Stimulated activated CD4-positive, alpha-beta T cell treated with anti-CD3 and anti-CD28 coated beads, TNF-alpha, amount 100 ng/mL, for 24 hours (primary cell): ENCODE measurements around the gene CFTR.
"Not testable (repeated sequence)": the region's sequence is repeated elsewhere in the genome, so short reads cannot be mapped to it uniquely, and the experiment has no call there.

ENCODE experiments used
- DNase-seq, 3 experiments: peaks; one replicate each; pipeline ENCODE4 v3.0.0-alpha.2; 2020; ENCODE audit warnings: low read depth in 3 of 3

CFTR gene

DNA sequence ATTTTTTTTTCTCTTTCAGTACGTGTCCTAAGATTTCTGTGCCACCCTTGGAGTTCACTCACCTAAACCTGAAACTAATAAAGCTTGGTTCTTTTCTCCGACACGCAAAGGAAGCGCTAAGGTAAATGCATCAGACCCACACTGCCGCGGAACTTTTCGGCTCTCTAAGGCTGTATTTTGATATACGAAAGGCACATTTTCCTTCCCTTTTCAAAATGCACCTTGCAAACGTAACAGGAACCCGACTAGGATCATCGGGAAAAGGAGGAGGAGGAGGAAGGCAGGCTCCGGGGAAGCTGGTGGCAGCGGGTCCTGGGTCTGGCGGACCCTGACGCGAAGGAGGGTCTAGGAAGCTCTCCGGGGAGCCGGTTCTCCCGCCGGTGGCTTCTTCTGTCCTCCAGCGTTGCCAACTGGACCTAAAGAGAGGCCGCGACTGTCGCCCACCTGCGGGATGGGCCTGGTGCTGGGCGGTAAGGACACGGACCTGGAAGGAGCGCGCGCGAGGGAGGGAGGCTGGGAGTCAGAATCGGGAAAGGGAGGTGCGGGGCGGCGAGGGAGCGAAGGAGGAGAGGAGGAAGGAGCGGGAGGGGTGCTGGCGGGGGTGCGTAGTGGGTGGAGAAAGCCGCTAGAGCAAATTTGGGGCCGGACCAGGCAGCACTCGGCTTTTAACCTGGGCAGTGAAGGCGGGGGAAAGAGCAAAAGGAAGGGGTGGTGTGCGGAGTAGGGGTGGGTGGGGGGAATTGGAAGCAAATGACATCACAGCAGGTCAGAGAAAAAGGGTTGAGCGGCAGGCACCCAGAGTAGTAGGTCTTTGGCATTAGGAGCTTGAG lies at the start of gene CFTR:
TSS of gene CFTR (plus strand) at position 801 of the 830 bp plus-strand sequence. CDS start 70 bp downstream, outside the sequence.
- no peak for DNase-seq

DNA sequence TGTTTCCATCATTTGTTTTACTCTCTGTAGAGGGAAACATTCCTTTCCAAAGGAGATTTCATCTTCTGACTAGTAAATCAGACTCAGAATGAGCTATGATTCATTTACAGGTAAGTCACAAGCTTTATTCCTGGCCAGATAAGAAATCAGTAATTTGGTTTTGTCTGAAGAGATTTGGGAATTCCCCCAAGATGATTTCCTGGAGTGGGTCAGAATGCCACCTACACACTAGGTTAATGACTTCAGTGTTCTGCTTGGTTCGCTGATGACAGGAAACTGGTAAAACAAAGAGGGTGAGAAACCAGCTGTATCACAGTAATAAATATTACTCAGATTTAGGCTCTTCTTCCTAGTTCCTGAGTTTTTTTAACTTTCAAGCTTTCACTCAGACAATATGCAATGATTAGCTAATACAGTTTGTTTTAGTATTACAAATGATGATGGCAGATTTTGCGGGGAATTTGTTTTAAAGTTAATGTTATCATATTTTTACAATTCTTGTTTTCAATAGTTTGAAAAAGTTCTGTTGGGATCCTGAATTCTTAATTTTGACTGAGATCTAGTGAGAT lies 44.3 kb upstream of the CFTR start:
- no peak for DNase-seq

DNA sequence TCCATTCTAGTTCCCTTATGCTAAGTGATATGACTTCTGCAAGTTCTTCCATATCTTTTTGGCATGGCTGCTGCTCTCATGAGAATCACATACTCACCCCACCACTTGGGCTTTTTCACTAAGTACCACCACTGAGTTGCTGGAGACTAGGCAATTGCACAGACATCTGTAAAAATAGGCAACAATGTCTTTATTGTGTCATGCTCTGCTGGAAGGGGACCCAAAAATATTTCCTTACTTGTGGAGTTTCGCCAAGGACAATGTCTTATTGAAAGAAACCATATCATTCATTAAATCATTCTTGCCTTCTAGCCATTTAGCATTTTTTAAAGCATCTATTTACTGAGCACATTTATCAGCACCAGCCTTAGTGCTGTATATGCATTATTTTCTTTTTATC lies 35.2 kb upstream of the CFTR start:
- DNase-seq = no peak

DNA sequence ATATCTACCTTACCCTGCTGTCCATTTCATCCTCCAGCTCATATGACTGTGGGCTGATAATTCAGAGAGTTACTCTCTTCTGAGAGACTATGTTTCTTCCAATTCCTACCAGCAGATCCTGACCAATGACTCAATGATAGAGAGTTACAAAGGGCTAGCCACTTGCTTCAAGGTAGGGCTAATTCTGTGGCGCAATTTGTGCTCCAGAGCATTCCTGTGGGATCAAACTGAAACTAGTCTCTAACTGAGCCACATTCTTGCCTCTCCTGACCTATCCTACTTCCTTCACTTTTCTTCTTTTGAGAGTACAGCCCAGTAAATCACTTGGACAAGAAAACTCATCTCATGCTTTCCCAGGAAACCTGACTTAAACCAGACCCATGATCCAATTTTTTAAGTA lies 34.6 kb upstream of the CFTR start:
- DNase-seq = no peak

DNA sequence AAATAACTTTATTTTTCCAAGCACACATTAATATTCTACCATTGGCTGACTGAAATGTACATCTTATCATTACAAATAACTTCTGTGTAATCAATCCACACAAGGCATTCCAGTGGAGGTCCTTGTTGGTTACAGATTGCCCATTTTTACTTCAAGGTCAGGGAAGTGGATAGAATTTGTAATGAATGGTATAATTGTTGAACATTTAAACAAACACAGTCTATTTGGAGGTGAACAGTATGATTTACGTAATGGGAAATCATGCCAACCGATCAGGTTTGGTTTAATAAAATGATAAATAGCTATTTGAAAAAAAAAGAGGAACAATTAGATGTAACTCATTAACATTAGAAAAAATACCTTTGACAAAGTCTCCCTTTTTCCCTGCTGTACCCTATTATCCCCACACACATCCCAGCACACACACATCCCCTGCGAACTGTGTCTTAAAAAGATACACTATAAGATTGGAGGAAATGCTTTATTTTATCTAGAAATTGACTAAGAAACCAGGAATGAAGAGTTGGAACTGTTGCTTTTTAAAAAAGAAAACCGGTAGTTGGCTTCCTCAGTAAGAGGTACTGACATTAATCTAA lies 33.5 kb upstream of the CFTR start:
- no peak for DNase-seq

DNA sequence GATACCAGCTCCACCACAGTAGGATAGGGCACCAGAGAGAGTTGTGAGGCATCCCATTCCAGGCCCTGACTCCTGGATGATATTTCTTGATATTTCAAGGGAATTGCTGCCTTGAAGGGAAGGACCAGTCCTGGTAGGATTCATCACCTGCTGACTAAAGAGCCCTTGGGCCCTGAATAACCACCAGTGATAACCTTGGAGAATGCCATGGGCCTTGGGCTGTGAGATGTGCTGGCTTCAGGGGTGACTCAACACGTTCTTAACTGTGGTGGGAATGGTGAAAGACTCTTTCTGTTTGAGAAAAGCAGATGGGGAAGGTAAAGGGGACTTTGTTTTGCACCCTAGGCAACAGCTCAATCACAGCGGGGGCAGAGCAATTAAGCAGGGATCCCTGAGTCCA lies 31.2 kb upstream of the CFTR start:
- no peak for DNase-seq

DNA sequence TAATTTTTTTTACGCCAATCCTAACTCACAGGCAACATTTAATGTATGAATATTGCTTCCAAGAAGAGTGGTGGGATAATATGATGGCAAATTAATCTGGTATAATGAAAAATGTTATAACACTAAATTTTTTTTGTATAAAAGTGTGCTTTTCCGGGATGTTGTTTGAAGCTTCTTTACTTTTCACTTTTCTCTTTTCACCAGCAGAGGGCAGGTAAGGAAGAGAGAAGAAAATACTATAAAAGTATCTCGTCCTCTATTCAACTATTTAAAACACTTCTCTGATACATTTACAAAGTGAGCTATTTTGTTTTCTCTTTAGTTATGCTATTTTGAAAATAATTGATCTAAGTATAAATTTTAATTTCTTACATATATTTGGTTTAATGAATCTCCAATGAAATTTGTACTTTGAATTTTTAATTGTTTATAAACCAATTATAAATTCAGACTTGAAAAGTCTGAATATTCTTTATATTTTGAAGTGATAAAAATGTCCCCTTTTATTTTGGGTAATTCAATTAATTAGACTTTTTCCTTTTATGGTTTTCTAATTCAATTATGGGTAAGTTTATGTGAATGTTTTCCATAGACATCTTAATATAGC lies 20.7 kb upstream of the CFTR start:
- no peak for DNase-seq

DNA sequence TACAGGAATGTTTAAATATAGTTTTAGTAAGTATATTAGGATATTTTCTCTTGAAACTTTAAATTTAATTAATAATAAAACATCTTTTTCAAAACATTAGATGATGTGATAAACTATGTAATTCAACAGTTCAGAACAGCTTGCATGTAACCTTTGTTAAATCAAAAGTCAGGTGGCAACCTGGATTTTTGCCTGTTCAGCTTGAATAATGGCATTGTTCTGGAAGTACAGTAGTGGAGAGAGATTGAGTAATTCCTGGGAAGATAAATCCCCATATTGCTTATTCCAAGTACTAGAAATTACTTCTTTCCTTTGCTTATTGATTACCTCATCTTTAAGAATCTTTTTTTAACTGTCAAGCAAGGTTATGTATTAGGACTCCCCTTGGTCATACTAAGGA lies 20.1 kb upstream of the CFTR start:
- no peak for DNase-seq

DNA sequence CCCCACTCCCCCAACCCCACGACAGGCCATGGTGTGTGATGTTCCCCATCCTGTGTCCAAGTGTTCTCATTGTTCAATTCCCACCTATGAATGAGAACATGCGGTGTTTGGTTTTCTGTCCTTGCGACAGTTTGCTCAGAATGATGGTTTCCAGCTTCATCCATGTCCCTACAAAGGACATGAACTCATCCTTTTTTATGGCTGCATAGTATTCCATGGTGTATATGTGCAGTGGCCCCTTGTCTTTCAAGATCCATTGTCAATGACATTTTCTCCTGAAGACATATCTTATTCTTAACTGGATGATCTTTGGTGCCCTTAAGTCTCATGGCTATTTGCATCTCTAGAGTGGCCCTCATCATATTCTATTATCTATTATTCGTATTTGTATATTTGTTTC lies 19.0 kb upstream of the CFTR start:
- DNase-seq = not testable (repeated sequence)

DNA sequence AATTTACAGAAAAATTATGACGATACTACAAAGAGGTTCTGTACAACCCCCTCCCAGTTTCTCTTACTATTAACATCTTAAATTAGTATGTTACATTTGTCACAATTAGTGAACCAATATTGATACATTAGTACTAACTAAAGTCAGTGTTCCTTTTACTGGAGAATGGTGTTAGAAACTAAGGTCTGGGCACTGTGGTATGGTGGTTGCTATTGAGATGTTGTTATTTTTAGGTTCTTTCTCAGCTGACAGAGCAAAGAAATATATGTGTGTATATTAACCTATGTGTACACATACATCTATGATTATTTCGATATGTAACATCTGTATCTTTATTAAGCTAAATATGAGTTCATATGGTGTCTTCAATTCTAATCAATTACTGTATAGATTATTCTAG lies 11.7 kb upstream of the CFTR start:
- no peak for DNase-seq

DNA sequence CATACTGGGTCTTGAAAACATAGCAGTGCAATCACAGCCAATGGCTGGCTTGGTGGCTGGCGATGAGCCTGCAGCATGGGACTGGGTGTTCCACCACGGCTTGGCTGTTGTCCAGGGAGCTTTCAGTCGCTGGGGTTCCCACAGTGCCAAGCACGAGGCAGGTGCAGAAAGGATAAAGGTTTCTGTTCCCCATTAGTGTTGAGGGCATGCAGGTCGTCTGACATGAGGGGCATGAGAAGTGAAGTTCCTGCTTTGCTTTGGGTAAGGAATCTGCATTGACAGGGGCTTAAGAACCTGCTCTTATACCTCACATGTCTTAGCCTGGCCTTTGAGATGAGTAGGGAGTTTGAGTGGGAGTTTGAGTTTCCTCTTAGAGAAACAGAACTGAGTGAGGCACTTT lies 9.0 kb upstream of the CFTR start:
- DNase-seq = no peak

DNA sequence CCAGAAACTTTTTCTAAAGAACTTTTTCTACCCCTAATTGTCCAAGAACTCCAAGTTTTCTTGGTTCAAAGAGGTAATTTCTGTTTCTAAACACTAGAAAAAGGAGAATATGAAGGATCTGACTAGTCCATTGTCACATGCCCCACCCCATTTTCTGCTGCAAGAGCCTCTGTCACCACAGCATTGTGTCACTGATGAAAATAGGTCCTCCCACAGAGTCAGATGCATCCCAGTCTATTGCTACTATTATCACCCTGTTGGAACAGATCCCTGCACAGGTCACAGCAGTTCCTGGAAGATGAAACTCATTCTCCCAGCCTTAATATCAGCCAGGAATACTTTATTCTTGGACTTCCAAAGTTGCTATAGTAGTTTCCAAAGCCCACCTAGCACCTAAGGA lies 7.5 kb upstream of the CFTR start:
- DNase-seq = no peak

DNA sequence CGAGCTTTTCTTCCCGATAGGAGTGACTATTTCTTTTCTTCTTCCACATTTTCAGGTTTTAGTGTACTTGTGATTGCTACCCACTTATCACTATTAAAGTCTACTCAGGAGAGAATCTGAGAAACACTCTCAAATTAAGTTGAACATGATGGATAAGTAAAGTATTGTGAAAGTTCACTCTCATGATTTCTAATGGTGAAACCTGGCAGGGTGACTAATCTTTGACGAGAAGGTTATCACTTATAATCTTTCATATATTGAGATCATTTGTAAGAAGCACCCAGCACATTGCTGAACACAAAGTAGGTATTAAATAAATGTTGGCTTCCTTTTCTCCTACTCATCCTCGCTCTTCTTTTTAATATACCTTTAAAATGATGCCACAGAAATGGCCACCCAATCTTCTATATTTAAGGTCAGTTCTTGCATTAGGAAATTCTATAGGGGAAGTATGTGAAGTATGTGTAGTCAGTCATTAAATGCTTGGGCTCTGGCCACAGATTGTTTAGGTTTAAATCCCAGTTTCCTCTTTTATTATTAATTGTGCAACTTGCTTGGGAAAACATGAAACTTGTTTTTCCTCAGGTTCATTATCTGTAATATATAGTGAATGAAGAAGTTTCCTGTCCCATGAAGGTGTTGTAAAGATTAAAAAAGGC lies 3.1 kb upstream of the CFTR start:
- no peak for DNase-seq

DNA sequence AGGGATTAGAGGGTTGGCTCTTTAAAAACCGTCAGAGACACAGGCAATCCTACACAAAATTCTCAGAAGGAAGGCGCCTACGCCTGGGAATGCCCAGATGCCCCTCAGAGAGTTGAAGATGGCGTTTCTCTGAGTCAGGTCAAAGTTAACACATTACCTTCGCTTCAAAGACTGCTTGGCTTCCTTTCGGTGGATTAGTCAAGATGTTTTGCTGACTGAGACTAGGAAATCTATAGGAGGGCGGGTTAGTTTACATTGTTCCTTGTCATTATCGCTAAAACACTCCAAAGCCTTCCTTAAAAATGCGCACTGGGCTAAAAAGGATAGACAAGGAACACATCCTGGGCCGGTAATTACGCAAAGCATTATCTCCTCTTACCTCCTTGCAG lies 995 bp upstream of the CFTR start:
- DNase-seq = no peak

DNA sequence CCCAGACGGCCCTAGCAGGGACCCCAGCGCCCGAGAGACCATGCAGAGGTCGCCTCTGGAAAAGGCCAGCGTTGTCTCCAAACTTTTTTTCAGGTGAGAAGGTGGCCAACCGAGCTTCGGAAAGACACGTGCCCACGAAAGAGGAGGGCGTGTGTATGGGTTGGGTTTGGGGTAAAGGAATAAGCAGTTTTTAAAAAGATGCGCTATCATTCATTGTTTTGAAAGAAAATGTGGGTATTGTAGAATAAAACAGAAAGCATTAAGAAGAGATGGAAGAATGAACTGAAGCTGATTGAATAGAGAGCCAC lies 184 bp downstream of the CFTR start:
- no peak for DNase-seq

DNA sequence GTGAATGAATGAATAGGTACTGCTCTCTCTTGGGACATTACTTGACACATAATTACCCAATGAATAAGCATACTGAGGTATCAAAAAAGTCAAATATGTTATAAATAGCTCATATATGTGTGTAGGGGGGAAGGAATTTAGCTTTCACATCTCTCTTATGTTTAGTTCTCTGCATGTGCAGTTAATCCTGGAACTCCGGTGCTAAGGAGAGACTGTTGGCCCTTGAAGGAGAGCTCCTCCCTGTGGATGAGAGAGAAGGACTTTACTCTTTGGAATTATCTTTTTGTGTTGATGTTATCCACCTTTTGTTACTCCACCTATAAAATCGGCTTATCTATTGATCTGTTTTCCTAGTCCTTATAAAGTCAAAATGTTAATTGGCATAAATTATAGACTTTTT lies 1.2 kb downstream of the CFTR start:
- no peak for DNase-seq

DNA sequence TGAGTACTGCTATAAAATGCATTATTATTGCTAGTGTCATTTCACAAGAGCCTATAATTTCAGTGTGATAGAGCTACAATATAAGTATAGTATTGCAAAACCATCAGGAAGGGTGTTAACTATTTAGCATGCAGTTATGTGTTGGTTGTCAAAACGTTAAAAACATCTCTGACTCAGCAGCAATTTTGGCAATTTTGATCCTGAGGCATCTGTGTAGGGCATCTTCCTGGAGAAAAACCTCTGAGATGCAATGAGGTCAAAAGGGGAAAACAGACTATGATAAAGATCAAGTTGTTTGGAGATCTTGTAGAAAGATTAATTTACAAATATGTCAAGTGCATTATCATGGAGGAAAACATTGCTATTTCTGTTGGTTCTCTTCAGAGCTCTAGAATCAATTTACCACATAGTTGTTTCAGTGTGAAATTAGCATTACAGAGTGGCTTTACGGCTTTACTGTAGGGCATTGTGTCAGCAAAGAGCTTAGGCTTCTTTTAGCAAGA lies 5.3 kb downstream of the CFTR start:
- no peak for DNase-seq

DNA sequence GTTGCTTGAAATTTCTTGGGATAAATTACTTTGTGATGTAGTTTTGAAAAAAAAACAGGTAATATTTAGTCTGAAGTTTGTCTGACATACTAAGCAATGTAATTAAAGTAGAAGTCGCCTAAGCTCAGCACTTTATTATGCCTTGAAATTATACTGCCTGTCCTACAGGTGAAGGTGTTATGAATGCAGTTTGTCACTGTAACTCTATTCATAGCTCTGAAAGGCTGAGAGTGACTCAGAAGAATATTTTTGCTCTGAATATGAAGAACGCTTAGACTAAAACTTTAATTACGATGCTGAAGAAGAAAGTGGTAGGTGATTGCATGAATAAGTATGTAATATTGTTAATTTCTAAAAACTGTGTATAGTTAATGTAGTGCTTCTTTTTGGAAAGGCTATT lies 9.2 kb downstream of the CFTR start:
- no peak for DNase-seq

DNA sequence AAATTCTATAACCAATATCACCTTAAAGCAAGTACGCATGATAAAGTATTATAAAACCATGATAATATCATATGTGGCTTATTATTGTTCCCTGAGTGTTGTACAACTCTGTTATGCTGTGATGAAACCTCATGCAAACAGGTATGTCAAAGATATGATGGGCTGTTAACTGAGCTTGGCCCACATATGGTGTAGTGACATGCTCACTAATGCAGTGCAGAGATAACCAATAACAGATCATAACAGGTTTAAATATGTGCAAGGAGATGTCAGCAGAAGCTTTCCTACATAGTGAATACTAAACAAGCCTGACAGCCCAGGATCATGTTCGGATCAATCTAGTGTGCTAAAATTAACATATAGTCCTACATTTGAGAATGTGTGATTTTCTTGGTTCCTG lies 9.6 kb downstream of the CFTR start:
- no peak for DNase-seq

DNA sequence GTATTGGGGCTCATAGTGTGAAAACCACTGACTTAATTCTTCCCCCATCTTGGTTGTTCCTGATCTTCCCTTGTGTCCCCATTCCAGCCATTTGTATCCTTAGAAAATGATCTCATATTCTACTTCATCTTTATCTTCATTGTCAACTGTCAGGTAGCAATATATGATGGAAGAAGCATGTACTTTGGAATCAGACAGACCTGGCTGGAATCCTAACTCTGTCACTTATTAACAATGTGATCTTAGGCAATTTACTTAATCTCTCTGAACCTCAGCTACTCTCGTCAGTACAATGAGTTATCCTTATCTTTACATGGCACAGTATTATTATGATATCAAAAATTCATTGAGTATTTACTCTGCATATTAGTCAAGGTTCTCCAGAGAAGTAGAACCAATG lies 10.1 kb downstream of the CFTR start:
- no peak for DNase-seq

DNA sequence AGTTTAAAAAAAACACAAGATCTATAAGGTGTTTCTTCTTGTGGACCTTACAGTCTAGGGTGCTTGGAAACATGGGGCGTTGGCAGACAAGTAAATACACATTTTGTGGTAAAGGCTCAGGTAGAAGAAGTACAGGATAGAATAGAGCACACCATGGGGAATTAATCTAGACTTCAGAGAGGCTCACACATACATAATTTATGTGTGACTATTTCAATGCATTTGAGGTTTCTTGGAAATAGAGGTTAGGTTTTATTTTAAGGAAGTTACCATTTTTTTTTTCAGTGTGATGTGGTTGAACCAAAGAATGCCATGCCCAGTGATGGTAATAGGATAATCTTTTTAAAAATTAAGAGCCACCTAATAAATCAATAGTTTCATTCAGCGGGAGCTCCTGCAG lies 12.8 kb downstream of the CFTR start:
- no peak for DNase-seq

DNA sequence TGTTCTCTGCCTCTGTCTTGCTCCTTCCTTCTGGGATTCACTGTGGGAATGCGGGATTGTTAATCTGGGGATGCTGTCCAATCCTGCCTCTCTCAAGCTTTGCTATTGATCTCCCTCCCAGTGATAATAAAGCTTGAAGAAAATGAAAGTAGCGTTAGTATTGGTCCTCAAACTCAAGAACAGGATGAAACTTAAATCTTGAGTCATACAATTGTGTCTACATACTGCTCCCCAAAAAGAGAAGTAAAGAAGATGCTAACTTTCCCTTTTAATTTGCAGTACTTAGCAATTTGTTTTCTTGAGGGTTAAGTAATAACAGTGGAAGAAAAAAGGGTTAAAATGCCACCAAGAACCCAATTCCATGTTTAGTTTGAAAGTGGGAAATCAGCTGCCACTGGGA lies 13.6 kb downstream of the CFTR start:
- DNase-seq = no peak
